ENCODE results near the gene SH3PXD2A. TPM values are rescaled to one million over a fixed set of nuclear protein-coding genes. Genes with fewer than 3 reads are reported as not detected.

The SH3PXD2A gene
- total and polyA plus RNA-seq, 3 donors from 2014 or later: 10.8 to 12.1 (median 12.0) TPM

- H3K27ac ChIP-seq: peak overlapping the region; percentile 84 to 88
- no peaks in the 10 kb centered on the region for H3K27me3 ChIP-seq
- 28 to 39% methylated on average over 8 to 11 of the region's 11 CpGs for WGBS, 2 donors
- H3K9me3 ChIP-seq: no peaks in the 10 kb centered on the region
- peak overlapping the region; percentile 56 to 69 for H3K4me3 ChIP-seq
- intact Hi-C loops (cut with DNase I; ENCODE audit: low total_unique reads): no loop called here
- peak; percentile 84 for DNase-seq
- H3K36me3 ChIP-seq (ENCODE audit: low read depth, missing control alignments): no peaks in the 10 kb centered on the region
- TF ChIP-seq CTCF (IDR thresholded peaks at IDR 0.05) (no peak), POLR2A (IDR thresholded peaks at IDR 0.05) (no peak)
- peaks cover 37% of the 10 kb centered on the region for H3K4me1 ChIP-seq
These were observed 195.6 kb downstream of the SH3PXD2A start for GRCh38 chr10:103659674-103660363.

GRCh38 chr10:103658049-103658577 is 197.3 kb downstream of the SH3PXD2A start:
- peaks cover 38% of the 10 kb centered on the region for H3K4me1 ChIP-seq
- H3K27ac ChIP-seq: no peak overlapping the region
- no peak overlapping the region for H3K4me3 ChIP-seq
- WGBS, 2 donors: 78 to 91% methylated on average over 4 of the region's 4 CpGs
- DNase-seq: peak; percentile 49
- no peaks in the 10 kb centered on the region for H3K36me3 ChIP-seq (ENCODE audit: low read depth, missing control alignments)
- H3K9me3 ChIP-seq: no peaks in the 10 kb centered on the region
- TF ChIP-seq POLR2A (IDR thresholded peaks at IDR 0.05) (no peak), CTCF (IDR thresholded peaks at IDR 0.05) (no peak)
- intact Hi-C loops (cut with DNase I; ENCODE audit: low total_unique reads): no loop called here
- no peaks in the 10 kb centered on the region for H3K27me3 ChIP-seq

- H3K4me1 ChIP-seq: peaks cover 44% of the 10 kb centered on the region
- intact Hi-C loops (cut with DNase I; ENCODE audit: low total_unique reads): no loop called here
- no peaks in the 10 kb centered on the region for H3K36me3 ChIP-seq (ENCODE audit: low read depth, missing control alignments)
- no peaks in the 10 kb centered on the region for H3K27me3 ChIP-seq
- no peaks in the 10 kb centered on the region for H3K9me3 ChIP-seq
- H3K4me3 ChIP-seq: no peak overlapping the region
- WGBS, 2 donors: 96 to 99% methylated on average over 4 of the region's 4 CpGs
- DNase-seq: no peak
- TF ChIP-seq POLR2A (IDR thresholded peaks at IDR 0.05) (no peak), CTCF (IDR thresholded peaks at IDR 0.05) (no peak)
- no peak overlapping the region for H3K27ac ChIP-seq
These were observed 198.2 kb downstream of the SH3PXD2A start for GRCh38 chr10:103657061-103657591.

- 58 to 76% methylated on average over 4 of the region's 4 CpGs for WGBS, 2 donors
- intact Hi-C loops (cut with DNase I; ENCODE audit: low total_unique reads): no loop called here
- peaks cover 45% of the 10 kb centered on the region for H3K4me1 ChIP-seq
- H3K36me3 ChIP-seq (ENCODE audit: low read depth, missing control alignments): no peaks in the 10 kb centered on the region
- DNase-seq: no peak
- no peak overlapping the region for H3K27ac ChIP-seq
- no peaks in the 10 kb centered on the region for H3K9me3 ChIP-seq
- no peak for TF ChIP-seq POLR2A (IDR thresholded peaks at IDR 0.05)
- no peak for TF ChIP-seq CTCF (IDR thresholded peaks at IDR 0.05)
- no peak overlapping the region for H3K4me3 ChIP-seq
- no peaks in the 10 kb centered on the region for H3K27me3 ChIP-seq
These were observed 200.5 kb downstream of the SH3PXD2A start for GRCh38 chr10:103654925-103655324.
